ENCODE results near the gene SCFD2.
A peak's percentile ranks its signal among the peaks of the same experiment; 100 is the strongest.

The SCFD2 gene

DNA sequence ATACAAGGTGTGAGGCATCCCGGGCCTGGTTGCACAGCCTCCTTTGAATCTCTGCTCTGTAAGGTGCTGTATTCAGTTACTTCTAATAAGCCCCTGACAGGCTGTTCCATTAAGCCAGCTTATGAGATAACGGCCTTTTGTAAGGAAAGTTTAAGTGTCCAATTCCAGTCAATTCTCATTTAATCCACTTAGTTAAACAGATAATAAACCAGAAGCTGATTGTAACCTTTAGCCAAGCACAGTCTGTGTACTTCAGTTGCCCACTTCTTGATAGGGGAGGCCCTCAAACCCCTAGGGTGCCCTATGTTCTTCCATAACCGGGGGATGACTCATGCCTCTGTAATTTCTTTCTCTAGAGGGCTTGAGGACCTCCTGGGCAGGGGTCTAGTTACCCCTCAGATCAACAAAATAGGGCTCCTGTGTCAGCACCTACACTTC is 440.3 kb downstream of the SCFD2 start:
- DNase-seq (ENCODE audit: low spot score) = no peak

DNA sequence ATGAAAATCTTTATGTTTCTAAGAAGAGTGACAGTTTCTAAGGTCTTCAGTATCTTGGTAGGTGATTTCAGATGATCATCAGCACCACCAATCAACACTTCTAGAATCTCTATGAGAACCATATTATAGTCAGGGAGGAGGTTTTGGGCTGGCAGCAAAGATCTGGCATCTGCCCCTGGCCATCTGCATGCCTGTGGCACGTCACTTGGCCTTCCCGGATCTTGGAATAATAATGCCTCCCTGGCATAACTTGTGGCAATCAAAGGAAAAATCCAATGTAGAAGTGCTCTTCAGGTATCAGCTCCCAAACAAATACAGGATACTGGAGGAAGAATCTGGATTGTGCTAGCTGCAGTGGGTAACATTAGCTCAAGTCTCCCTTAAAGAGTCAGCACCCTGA is 446.4 kb downstream of the SCFD2 start:
- DNase-seq (ENCODE audit: low spot score) = no peak

DNA sequence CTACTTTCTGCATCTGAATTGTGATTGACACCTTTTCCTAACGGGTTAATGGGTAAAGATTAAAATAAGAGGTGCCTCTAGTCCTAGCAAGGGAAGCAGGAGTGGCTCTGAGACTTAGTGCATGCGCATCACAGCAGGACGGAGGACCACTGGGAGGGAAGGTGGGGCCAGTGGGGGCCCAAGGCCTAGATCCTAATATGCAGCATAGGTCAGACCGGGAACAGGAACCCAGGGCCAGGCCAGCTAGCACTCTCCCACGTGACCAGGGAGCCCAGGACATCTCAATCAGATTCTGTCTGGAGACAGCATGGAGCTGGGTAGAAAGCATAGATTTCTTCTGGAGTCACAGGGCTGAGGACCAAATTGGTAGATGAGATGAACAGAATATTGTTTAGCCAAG is 448.0 kb downstream of the SCFD2 start:
- DNase-seq (ENCODE audit: low spot score) = no peak

DNA sequence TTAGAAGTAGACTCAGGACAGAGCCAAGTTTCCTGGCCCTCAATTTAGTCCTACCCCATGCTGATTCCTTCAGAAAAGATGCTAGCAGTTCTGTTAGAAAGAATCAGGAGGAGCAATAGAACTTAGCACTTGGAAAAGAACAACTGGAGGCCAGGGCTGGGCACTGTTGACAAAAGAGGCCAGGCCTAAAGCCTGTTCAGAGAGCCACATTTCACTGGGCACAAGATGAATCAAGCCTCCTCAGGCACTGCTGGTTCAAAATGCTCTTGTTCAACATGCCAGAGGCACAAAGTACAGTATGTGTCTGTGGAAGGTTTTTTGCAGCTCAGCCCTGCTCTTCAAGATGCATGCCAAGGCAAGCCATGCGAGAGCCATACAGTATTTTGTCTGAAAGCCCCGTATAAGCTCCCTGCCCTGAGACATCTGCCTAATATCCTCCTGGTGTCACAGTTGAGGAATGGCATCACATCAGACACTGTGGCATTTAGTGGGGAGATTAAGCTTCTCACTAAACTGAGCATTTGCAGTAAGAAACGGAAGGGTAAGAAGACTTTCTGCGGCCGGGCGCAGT is 450.0 kb downstream of the SCFD2 start:
- no peak for DNase-seq (ENCODE audit: low spot score)

DNA sequence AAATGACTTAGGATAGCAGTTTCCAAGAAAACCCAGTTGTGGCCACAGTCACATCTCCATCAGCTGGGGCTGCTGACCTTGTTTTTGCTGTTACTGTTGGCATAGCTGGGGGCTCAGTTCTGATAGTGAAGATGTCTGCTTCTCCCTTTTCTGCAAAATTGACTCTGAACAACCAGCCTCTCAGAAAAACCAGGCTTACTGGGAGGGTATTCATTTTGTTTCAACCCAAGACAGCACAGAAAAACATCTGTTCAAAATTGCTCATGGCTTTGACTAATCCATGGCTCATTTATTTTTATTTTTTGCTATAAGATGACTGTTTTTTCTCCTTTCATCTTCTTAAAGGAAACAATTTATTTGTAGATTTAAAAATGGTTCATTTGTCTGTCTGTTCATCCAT is 450.7 kb downstream of the SCFD2 start:
- DNase-seq (ENCODE audit: low spot score) = no peak

DNA sequence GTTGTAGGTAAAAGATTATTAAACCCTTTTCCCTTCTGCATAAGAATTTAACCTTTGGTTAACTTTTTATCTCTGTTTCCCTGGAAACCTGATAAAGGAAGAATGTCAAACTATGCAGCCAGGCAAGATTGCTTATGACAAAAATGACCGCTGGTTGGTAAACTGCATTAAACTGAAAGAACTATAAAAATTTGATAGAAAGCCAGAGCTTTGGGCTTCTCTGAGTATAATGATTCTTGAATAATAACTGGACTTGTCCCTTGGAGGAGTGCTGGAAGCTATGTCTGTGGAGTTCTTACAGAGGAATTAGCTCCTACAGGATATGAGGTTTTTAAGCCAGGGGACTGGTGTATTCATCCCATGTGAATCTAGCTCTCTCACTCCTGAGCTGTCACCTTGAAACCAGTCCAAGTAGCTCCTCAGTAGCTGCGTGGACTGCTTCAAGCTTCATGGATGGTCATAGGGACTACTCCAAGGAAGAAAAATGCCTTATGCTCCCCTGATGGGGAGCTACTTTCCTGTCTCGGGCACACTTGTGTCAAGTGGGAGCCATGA is 451.7 kb downstream of the SCFD2 start:
- peak; percentile 35 for DNase-seq (ENCODE audit: low spot score)

DNA sequence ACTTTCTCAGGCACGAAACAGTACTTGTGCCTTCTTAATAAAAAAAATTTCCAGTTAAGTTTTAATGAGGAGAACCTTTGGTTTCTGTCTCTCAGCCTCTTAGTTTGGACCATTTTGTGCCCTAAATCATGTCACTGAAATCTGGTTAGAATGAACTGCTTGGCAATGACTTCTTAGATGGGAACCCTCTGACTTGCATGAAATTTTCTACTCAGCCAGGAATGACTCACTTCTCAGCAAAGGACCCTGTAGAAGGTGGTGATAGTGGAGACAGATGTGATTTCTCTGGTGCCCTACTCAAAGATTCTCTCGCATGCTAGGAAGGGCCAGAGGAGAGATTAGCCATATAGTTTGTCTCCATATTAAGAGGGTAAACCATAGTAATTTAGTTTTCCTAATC is 453.3 kb downstream of the SCFD2 start:
- no peak for DNase-seq (ENCODE audit: low spot score)

DNA sequence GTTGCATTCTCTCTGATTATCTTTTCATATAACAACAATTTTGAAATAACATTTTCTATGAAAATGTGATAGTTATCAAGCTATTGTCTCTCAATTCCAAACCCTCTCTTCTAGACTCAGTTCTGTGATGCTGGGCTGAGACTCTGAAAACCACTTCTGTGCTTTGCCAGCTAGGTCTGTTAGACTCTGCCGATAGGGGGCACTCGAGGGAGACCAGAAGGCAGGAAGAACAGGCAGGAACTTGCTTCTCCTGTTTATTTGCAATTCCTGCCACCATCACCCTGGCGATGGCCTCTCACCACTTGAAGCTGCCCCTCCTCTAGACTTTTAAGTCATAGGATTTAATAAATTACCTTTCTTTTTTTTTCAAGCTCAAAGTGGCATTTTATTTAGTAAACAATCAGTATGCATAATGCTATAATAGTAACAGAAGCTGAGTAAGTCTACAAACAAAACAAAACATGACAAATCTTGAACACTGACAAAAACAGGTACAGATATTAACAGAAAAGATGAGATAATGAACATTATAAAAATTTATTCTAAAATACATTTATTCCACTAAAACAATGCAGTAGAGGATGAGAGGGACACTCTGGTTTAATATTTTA is 454.1 kb downstream of the SCFD2 start:
- DNase-seq (ENCODE audit: low spot score) = peak; percentile 62

DNA sequence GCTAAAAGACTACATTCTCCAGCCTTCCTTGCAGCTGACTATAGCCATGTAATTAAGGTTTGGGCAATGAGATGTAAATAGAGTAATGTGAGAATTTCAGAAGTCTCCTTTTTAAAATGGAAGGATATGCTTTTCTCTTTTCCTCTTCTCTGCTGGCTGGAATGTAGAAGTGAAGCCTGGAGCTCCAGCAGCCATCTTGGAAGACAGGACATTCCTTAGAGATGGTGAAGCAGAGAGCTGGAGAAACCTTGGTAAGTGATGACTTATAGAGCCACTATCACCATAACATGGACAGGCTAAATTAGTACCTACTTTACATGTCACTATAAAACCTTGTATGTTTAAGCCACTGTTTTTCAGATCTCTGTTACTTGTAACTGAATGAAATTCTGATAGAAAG is 455.7 kb downstream of the SCFD2 start:
- no peak for DNase-seq (ENCODE audit: low spot score)

DNA sequence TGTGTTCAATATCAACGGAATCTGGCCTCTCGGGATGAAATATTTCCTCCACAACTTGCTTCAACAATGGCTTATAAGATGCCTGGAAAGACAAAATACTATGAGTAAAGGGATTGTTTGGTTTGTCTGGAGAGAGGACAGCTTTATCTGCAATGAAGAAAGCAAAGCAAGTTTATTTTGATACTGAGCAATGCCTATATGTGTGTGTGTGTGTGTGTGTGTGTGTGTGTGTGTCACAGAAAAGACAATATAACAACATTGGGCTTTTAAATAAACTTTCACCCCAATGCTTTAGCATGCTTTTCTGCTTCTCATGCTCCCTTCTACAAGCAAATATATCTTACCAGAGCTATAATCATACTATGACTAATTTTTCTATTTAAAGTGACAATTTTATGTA is 458.4 kb downstream of the SCFD2 start:
- no peak for DNase-seq (ENCODE audit: low spot score)

DNA sequence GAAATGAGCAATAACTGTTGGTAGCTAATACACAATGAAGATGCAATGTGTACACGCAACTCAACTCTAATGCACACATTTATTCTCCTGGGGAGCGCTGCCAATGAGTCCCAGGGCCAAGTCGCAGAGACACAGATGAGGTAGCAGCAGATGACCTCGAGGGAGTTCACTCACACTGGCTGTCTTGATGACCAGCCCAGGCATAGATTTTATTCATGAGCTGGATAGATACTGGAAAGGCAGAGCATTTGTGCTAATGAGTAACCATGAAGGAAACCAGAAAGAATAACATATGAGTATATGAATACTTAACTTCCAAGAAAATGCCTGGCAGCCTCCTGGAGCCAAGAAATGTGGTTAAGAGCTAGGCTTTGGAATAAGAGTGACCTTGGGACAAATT is 461.4 kb downstream of the SCFD2 start:
- no peak for DNase-seq (ENCODE audit: low spot score)

DNA sequence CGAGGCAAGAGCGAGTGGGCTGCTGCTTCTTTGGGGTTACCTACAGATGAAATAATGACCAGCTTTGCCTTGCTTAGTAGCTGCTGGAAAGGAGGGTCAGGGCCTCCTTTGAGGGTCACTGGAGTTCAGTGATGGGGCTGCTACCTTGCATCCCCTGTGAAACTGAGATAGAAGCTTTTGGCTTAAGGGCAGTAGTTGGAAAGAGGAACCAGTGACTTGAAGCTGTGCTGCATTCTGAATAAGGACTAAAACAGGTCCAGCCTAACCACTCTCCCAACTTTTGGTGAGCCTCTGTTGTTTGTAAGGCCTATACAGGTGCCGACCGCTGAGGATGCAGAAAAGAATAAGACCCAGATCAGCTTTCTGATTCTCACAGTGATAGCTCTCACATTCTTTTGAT is 462.6 kb downstream of the SCFD2 start:
- no peak for DNase-seq (ENCODE audit: low spot score)

DNA sequence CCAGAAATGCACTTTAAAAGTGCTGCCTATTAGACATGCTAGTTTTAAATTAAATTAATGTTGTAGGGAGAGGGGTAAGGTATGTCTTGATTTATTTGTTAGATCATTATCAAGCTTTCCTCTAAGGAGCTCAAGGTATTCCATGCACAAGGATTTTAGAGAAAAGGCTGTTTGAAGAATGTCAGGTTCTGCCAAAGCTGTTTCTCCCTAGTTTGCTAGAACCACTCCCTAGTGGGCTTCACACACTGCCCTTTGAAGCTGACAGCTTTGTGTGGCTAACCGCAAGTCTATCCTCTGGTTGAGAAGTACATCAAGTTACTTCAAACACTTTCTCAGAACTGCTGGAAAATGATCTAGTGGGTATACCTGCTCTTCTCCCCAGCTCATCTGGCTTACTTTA is 471.4 kb downstream of the SCFD2 start:
- DNase-seq (ENCODE audit: low spot score) = no peak

DNA sequence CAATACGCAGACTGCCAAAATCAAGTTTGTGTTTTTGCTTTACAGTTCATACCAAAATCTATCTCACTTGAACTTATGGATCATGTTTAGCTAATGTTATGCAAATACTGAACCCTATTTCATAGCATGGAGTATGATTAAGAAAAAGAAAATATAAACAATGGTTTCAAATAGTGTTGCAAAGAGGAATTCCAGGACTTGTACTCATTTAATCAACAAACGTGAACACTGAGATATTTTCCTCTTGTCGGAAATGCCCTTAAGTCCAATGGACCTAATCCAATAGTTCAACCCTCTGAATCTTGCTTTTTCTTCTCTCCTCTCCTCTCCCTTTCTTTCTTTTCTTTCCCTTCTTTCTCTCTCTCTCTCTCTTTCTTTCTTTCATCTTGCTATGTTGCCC is 473.0 kb downstream of the SCFD2 start:
- DNase-seq (ENCODE audit: low spot score) = no peak

DNA sequence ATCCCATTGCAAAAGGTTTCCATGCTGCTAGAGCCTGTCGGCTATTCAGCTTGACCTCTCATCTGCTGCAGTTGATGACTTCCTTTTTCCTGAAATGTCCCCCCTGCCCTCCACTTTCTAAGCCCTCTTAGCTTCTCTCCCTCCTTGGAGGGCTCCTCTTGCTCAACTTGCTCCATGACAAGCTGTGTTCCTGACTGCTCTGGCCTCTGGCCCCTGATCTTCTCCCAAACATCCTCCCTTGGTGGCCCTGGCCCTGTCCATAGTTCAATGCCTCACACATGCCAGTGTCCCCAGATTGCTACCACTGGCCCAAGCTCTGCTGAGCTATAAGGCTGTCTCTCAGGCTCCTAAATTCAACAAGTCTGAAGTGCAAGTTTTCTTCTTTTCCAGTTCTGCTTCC is 474.1 kb downstream of the SCFD2 start:
- DNase-seq (ENCODE audit: low spot score) = no peak

DNA sequence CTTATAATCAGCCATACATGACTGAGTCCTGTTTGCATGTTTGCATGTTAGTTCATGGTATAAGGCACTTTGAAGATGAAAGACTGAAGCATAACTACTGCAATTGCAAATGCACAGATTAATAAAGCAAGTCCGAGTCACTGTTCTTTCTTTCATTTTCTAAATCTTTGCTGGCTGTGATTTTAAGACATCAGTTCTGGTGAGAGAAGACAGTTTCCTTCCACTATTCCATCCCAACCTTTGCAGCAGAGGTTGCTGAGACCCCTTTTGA is 475.4 kb downstream of the SCFD2 start:
- no peak for DNase-seq (ENCODE audit: low spot score)

DNA sequence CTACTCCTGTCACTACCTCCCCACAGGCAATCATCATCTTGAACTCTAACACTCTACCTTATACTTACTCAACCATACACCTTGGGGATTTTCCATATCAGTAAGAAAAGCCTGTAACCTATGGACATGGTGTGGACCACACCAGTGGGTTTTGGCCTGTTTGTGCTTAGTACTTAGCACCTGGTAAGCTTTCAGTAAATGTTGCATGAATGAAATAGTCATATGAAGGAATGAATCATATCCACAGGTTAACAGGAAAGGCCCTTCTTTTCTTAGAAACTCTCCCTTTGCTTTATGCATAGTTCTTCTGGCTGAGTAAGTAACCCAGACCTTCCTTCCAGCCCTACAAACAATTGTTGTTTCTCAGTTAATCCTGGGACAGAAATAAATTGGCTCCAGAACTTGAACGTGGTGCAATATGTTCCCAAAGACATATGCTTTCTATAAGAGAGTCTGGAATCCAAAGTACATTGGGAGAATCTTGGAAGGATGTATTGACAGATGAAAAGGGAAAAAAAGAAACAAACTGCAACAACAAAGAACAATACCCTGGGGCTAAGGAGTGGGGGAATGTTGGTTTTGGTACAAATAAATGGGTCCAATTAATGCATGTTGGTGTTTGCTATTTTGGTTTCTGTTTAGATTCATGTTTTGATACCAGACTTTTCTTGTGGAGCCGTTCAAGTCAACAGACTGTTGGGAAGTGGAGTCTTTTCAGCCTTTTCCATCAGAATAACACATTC is 475.9 kb downstream of the SCFD2 start:
- DNase-seq (ENCODE audit: low spot score) = no peak

DNA sequence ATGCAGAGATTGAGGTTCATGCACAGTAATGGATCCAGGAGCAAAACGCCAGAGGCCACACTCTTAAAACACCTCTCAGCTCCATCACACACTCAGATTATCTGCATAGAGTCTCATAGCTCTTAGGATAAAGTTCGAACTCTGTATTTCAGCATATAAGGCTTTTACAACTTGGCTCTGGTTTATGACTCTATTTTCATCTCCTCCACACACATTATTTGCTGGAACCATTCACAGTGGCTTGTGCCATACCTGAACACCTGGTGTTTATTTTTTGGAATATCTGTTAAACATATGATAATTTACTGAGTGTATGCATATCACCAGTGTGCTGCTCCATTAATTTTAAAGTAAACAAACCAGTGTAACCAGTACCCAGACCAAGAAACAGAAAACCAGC is 476.5 kb downstream of the SCFD2 start:
- DNase-seq (ENCODE audit: low spot score) = no peak

DNA sequence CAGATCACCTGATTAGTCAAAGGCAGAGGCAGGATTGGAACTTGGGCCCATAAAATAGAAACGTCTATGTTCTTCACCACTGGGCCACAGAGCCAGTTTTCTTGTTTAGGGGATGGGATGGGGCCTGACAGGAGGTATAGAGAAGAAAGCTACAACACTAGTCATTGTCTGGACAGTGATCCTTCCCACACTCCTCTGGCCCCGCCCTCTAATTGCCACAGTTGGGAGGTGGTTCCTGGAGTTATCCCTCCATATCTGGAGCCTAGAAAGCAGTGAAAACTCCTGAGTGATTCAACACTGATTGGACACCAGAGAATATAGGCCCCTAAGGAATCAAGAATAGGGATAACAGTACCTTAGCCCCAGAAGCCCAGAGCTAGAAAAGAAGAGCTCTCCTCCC is 480.9 kb downstream of the SCFD2 start:
- no peak for DNase-seq (ENCODE audit: low spot score)

DNA sequence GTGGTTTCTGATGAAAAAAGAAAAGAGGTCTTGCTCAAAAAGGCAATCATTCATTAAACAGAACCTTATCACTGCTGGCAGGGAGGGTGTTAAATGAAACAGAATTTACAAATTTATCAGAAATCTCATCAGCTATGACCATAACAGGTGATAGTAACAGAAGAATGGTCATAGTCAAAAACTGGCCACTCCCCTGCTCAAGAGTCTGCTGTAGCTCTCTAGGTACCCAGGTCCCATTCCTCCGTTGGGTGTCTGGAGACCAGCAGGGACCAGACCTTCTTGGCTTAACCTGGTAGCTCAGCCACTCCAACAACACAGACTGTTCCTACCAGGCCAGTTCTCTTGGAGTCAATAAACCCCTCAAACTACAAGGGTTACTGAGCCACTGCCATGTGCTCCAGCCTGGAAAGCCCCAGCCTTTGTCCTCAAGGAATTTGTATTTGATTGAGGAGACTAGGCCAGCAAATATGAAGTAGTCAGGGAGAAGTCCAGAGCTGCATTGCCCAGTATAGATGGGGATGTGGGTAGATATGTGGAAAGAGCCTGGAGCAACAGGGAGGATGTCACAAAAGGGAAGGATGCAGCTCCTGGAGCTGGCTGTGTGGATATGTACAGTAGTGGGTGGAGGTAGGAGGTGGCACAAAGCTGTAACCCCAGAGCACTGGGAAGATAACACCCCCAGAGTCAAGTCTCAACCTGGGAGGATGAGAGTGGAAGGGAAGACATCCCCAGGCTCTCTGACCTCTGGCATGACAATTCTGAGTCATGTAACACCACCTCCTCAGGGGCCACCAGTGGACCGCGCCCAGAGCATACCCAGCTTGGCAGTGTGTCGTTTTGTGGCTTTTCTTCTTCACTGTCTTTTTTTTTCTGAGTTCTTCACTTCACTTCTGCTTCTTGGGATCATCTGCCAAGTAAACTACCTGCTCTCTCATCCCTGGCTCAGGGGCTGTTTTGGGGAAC is 481.9 kb downstream of the SCFD2 start:
- no peak for DNase-seq (ENCODE audit: low spot score)

DNA sequence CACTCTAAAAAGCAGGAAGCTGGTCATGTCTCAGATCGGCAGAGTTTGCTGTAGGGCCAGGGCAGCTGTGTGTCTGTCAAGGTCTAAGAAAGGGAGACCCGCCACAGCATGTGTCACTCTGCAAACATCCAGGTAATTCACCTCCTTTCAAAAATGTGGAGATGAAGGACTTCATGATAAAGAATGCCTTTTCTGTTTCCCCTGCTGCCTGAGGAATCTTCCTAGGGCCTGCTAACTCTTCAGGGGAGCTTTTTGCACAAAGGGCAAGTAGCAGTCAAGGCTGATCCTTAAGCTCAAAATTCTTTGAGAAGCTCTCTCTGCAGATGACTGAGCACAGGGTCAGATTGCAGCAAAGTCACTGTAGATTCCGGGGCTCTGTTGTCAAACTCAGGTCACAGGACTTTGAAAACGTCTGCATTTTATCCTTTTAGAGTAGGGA is 482.7 kb downstream of the SCFD2 start:
- no peak for DNase-seq (ENCODE audit: low spot score)

DNA sequence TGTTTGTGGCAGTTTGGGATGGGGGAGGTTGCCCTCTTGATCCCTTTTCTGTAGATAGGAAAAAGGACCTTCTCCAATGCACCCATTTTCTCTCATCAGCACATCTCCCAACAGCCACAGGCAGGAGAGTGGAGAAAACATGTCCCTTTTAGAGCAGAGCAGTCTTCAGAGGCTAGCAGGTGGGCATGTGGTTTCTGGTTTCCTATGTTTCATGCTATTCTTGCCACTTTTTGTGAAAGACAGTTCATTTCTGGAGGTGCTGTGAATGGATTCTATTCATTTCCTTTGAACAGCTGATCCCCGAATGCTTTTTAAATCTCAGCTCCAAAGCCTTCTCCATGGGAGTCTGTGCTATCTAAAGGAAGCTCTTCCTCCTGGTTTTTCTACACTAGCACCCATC is 484.9 kb downstream of the SCFD2 start:
- no peak for DNase-seq (ENCODE audit: low spot score)

DNA sequence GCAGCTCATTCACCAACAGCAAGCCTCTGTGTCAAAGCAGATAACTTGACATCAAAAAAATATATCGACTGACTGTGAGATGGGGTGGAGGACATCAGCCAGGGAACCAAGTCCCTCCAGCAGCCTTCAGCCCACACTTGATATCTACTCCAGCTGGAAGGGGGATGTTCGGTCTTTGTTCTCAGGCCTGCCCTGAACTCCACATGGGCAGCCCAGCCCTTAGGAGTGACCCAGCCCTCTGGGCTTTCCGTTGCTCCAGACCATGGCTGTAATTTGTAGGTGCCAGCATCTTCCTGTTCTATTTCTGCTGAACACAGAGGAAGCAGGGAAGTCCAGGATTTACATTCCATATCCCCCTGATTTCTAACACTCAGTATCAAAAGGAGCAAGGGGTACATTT is 486.4 kb downstream of the SCFD2 start:
- no peak for DNase-seq (ENCODE audit: low spot score)
